Right lobe of liver (tissue), 6 donors: ENCODE measurements around the gene ZNF101. TPM values are rescaled to one million over a fixed set of nuclear protein-coding genes. Genes with fewer than 3 reads are reported as not detected.
A peak's percentile ranks its signal among the peaks of the same experiment; 100 is the strongest.

Experiments
- ATAC-seq, 4 donors: fragments of 200-7000 bp; cut with Tn5 transposase; one replicate each; pipeline ENCODE4 v1.9.1; 2020; ENCODE audit warnings: mild to moderate bottlenecking in 4 of 4, moderate library complexity in 4 of 4
- DNase-seq, 3 donors: peaks; one replicate each; pipeline ENCODE4 v3.0.0-alpha.2; 2020
- H3K27ac ChIP-seq, 3 donors: fragments of 200-600 bp; one replicate each; pipeline ENCODE4 v1.8.0; 2022
- H3K27me3 ChIP-seq, 2 donors: fragments of 200-600 bp; one replicate each; pipeline ENCODE4 v1.8.0; 2022
- H3K36me3 ChIP-seq, 4 donors: fragments of 200-600 bp; sonication (generic) in 1 of 4; one replicate each; pipeline versions ENCODE4 v1.5.1 to v1.8.0; 2017 to 2022; ENCODE audit warnings: control low read depth in 1 of 4
- H3K4me1 ChIP-seq, 4 donors: fragments of 200-600 bp; sonication (generic) in 1 of 4; one replicate each; pipeline versions ENCODE4 v1.5.1 to v1.8.0; 2017 to 2022; ENCODE audit warnings: control low read depth in 1 of 4
- H3K4me3 ChIP-seq, 3 donors: fragments of 200-600 bp; one replicate each; pipeline ENCODE4 v1.8.0; 2022
- H3K9me3 ChIP-seq, 4 donors: fragments of 200-600 bp; sonication (generic) in 1 of 4; one replicate each; pipeline versions ENCODE4 v1.5.1 to v1.8.0; 2017 to 2022; ENCODE audit warnings: control low read depth in 1 of 4
- POLR2A ChIP-seq: fragments of 450-650 bp; IDR thresholded peaks from one replicate; pipeline ENCODE4 v1.6.1; 2017; ENCODE audit warnings: antibody characterized with exemption, mild to moderate bottlenecking
- WGBS: methylation state at CpG from one replicate; pipeline ENCODE4 v1.1.6; 2018; ENCODE audit warnings: low coverage, low lambda C conversion rate; ENCODE audit not compliant: insufficient coverage; ENCODE audit errors: missing lambda C conversion rate; 5-methylcytosine and 5-hydroxymethylcytosine counted together
- intact Hi-C, 2 donors: fragments of 100-400 bp; cut with DNase I; formaldehyde crosslinking; loops; one replicate each; pipeline versions ENCODE4 v1.11.2 to v1.14.1; 2022
- small RNA-seq, 2 experiments: library from RNA; depleted of rRNA; stranded (forward); fragments of <200 nt; gene quantifications; one replicate each; pipeline ENCODE3, GENCODE V24; 2016
- total RNA-seq, 6 experiments: library from RNA; depleted of rRNA in 2 of 6; stranded (reverse); fragments of >200 nt in 2 of 6; fragmentation: NEBNext Ultra II Directional in 3 of 6; extraction: Animal tissue kit (Norgen Biotek cat#: 25700) in 3 of 6; gene quantifications; one replicate each; pipeline versions ENCODE4 v1.1.0 to v1.2.4, GENCODE V29; 2016 to 2023
- TF ChIP-seq, protein P1 (sequence below), 4 donors: fragments of 200-600 bp in 3 of 4; fragments of 450-650 bp in 1 of 4; IDR thresholded peaks; one replicate each; pipeline versions ENCODE4 v1.5.1 to v1.8.0; 2016 to 2022; ENCODE audit warnings: antibody characterized with exemption in 4 of 4, mild to moderate bottlenecking in 2 of 4
- donor health status: DM: no; HTN: yes; CAD: no.
- donor health status: DM: no; HTN: no; CAD: no.
- donor health status: DM: no; HTN: no; CAD: no.
- donor health status: DM: no; HTN: yes; CAD: no.
- donor health status: DM: no; HTN: yes; CAD: no.

Gene ZNF101
- total RNA-seq, 6 experiments from 2014 or later: 1.7 to 5.1 (median 3.0) TPM

DNA sequence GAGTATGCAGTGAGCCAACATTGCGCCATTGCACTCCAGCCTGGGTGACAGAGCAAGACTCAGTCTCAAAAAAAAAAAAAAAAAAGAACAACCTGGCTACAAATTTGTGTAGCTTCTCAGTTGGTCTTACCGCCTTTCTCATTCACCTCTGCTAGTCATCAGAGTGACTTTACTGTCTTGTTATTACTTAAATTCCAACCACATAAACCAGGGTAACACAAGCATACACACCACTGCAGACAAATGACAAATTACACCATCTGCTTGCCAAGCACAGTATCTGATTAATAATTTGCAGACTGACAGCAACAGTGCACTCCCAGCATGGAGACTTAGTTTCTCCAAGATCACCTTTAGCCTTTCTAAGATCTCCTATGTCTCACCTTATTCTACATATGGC, 53.3 kb downstream of the ZNF101 start:
- no peaks in the 10 kb centered on the region for H3K36me3 ChIP-seq
- no peaks in the 10 kb centered on the region for H3K4me1 ChIP-seq
- H3K27ac ChIP-seq: no peak overlapping the region
- H3K27me3 ChIP-seq: no peaks in the 10 kb centered on the region
- H3K9me3 ChIP-seq: peaks cover 0 to 22% (median 2%) of the 10 kb centered on the region in 4 donors
- no peak for DNase-seq
- H3K4me3 ChIP-seq: no peak overlapping the region
- TF ChIP-seq, protein P1, sequence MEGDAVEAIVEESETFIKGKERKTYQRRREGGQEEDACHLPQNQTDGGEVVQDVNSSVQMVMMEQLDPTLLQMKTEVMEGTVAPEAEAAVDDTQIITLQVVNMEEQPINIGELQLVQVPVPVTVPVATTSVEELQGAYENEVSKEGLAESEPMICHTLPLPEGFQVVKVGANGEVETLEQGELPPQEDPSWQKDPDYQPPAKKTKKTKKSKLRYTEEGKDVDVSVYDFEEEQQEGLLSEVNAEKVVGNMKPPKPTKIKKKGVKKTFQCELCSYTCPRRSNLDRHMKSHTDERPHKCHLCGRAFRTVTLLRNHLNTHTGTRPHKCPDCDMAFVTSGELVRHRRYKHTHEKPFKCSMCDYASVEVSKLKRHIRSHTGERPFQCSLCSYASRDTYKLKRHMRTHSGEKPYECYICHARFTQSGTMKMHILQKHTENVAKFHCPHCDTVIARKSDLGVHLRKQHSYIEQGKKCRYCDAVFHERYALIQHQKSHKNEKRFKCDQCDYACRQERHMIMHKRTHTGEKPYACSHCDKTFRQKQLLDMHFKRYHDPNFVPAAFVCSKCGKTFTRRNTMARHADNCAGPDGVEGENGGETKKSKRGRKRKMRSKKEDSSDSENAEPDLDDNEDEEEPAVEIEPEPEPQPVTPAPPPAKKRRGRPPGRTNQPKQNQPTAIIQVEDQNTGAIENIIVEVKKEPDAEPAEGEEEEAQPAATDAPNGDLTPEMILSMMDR (IDR thresholded peaks at IDR 0.05): no peak
- no peak for TF ChIP-seq POLR2A
- intact Hi-C loops: no loop called here
- 100% methylated on average over 2 of the region's 2 CpGs for WGBS
- no peak for ATAC-seq

DNA sequence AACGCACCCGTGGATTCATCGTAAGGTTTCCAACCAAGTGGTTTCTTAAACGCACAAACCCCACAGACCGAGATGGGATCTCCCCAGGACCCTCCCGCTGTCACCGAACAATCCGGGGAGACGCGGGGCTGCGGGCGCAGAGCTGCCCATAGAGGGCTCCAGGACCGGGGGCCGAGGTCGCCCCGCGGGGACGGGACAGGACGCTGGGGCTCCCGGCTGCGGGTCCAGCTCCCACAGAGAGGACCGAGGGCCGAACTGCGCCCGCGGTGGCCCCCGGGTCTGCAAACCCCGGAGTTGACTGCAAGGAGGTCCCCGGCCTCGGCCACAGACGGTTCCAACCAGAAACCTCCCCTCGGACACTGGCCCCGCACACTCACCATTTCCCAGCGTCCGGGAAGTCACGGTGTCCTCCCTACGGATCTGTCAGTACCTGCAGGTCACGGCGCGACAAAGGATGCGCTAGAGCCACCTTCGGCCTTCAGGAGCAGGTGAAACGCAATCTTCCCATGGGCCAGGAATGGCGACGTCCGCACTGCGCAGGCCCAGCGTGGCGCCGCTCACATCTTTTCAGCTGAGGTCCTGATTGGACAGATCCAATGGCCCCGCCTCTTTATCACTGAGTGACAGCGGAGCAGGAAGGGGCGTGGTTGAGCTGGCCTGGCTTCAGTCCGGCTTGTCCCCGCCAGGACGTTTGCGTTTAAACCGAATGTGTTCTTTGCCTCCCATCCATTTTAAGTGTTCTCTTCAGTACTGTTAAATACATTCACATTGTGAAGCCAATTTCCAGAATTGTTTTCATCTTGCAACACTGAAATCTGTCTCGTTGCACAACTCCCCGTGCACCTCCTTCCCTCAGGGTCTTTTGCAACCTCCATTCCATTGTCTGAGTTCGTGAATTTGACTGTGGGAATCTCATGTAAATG, 64.2 kb downstream of the ZNF101 start, which contains the start of gene ZNF14:
TSS of gene ZNF14 (minus strand) at position 534 of the 923 bp plus-strand sequence. CDS start at position 380, 154 bp downstream.
- DNase-seq: peak; percentile 78 to 87 (median 83)
- Histone ChIP-seq H3K36me3 (no peaks in the 10 kb centered on the region), H3K27ac (peak within 1 kb of the TSS in 1 of 3 donors; percentile 63), H3K9me3 (no peaks in the 10 kb centered on the region), H3K4me1 (no peaks in the 10 kb centered on the region), H3K27me3 (no peaks in the 10 kb centered on the region), H3K4me3 (peak within 1 kb of the TSS; percentile 58 to 68 (median 64))
- intact Hi-C loops: no loop called here
- WGBS: 1% methylated on average over 10 of the region's 61 CpGs
- peak; percentile 46 for TF ChIP-seq POLR2A
- TF ChIP-seq, protein P1 (IDR thresholded peaks at IDR 0.05): no peak
- ATAC-seq: peak; percentile 99 to 100 (median 100)

Small RNA genes within 50 kb of the gene (small RNA-seq; reads per million reads assigned to genes)
- gene AC011458.2: 0 reads per million in 2 experiments

Other genes with a start within 250 kb of the ZNF101 start
- 1 to 10 TPM in 4 of 6 experiments, under 1 TPM in 2; 0.53 to 2.9 (median 1.1) TPM for gene TSSK6, start 153.3 kb upstream of the ZNF101 start, total RNA-seq
- gene NDUFA13, start 152.6 kb upstream of the ZNF101 start, total RNA-seq: 100 to 1,000 TPM in 4 of 6 experiments, 10 to 100 TPM in 2; 20.8 to 202 (median 154) TPM
- gene YJEFN3, start 139.9 kb upstream of the ZNF101 start, total RNA-seq: 1 to 10 TPM in 4 of 6 experiments, under 1 TPM in 2; 0.31 to 4.2 (median 1.8) TPM
- gene CILP2, start 130.6 kb upstream of the ZNF101 start, total RNA-seq: under 1 TPM in 4 of 6 experiments, not detected in 2; 0.05 to 0.33 (median 0.19) TPM
- under 1 TPM in 1 of 6 experiments, not detected in 5; 0.87 TPM for gene PBX4, start 50.2 kb upstream of the ZNF101 start, total RNA-seq
- 1 to 10 TPM; 1.7 to 2.7 (median 2.2) TPM for gene LPAR2, start 40.6 kb upstream of the ZNF101 start, total RNA-seq
- 1 to 10 TPM; 3.5 to 8.0 (median 4.4) TPM for gene GMIP, start 25.2 kb upstream of the ZNF101 start, total RNA-seq
- 100 to 1,000 TPM in 1 of 6 experiments, 10 to 100 TPM in 5; 26.3 to 159 (median 28.0) TPM for gene ATP13A1, start 5.2 kb upstream of the ZNF101 start, total RNA-seq
- gene ZNF14, start 64.3 kb downstream of the ZNF101 start, total RNA-seq: under 1 TPM; 0.25 to 0.67 (median 0.41) TPM
- 1 to 10 TPM; 2.2 to 8.6 (median 3.2) TPM for gene ZNF506, start 152.9 kb downstream of the ZNF101 start, total RNA-seq
- 1 to 10 TPM; 3.6 to 6.7 (median 4.4) TPM for gene ZNF253, start 197.0 kb downstream of the ZNF101 start, total RNA-seq
- gene ZNF93, start 232.1 kb downstream of the ZNF101 start, total RNA-seq: 1 to 10 TPM in 2 of 6 experiments, under 1 TPM in 4; 0.35 to 1.6 (median 0.81) TPM